ENCODE results near the gene DSG1.

DNA sequence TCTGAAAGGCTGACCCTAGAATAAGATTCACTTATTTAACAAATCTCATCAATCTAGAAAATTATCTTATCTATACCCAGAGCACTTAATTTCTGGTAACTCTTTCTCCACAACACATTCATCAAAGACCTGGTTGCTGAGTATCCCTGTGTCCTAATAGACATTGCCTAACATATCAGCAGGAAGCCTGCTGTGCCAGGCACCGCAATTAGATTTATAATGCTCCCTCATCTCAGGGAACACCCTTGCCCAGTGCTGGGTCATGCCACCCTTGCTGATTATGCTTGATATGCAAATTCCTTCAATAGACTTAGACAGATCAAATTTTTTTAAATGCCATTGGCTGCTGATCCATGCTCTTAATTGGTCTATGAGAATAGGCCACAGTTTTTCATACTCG, 3.8 kb downstream of the DSG1 start:
- no peak for TF ChIP-seq POLR2AphosphoS5 (IDR thresholded peaks at IDR 0.05)
- TF ChIP-seq, protein P1, sequence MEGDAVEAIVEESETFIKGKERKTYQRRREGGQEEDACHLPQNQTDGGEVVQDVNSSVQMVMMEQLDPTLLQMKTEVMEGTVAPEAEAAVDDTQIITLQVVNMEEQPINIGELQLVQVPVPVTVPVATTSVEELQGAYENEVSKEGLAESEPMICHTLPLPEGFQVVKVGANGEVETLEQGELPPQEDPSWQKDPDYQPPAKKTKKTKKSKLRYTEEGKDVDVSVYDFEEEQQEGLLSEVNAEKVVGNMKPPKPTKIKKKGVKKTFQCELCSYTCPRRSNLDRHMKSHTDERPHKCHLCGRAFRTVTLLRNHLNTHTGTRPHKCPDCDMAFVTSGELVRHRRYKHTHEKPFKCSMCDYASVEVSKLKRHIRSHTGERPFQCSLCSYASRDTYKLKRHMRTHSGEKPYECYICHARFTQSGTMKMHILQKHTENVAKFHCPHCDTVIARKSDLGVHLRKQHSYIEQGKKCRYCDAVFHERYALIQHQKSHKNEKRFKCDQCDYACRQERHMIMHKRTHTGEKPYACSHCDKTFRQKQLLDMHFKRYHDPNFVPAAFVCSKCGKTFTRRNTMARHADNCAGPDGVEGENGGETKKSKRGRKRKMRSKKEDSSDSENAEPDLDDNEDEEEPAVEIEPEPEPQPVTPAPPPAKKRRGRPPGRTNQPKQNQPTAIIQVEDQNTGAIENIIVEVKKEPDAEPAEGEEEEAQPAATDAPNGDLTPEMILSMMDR (IDR thresholded peaks at IDR 0.05): no peak

All from upper lobe of left lung (tissue), 4 donors.